IMR-90 (cell line): ENCODE data around the gene CDK14.

Source experiments
- BHLHE40 ChIP-seq: fragments of 150-350 bp; IDR thresholded peaks from 2 replicates; pipeline ENCODE4 v1.6.1; 2016; ENCODE audit warnings: mild to moderate bottlenecking, low read depth, low read length
- CEBPB ChIP-seq: IDR thresholded peaks from 2 replicates; pipeline ENCODE4 v1.6.1; 2012; ENCODE audit warnings: low read depth, low read length, improper control_type of control experiment
- CTCF ChIP-seq: conservative IDR thresholded peaks from 2 replicates; pipeline ENCODE4 v1.5.1; 2012; ENCODE audit warnings: mild to moderate bottlenecking, low read depth, low read length, improper control_type of control experiment
- ELK1 ChIP-seq: fragments of 150-350 bp; IDR thresholded peaks from 2 replicates; pipeline ENCODE4 v1.6.1; 2016; ENCODE audit warnings: low read depth, mild to moderate bottlenecking, low read length, moderate library complexity, borderline replicate concordance
- MAFK ChIP-seq: IDR thresholded peaks from 2 replicates; pipeline ENCODE4 v1.6.1; 2012; ENCODE audit warnings: low read depth, low read length, improper control_type of control experiment
- NFE2L2 ChIP-seq: fragments of 150-350 bp; IDR thresholded peaks from 2 replicates; pipeline ENCODE4 v1.6.1; 2016; ENCODE audit warnings: low read depth, mild to moderate bottlenecking, low read length
- POLR2A ChIP-seq: IDR thresholded peaks from 2 replicates; pipeline ENCODE4 v1.6.1; 2012; ENCODE audit warnings: mild to moderate bottlenecking, low read depth, low read length
- SMC3 ChIP-seq: fragments of 150-350 bp; IDR thresholded peaks from 2 replicates; pipeline ENCODE4 v1.6.1; 2016; ENCODE audit warnings: low read depth, mild to moderate bottlenecking, antibody characterized with exemption, low read length, moderate library complexity

GRCh38 chr7:90678986-90679385 is 82.9 kb downstream of the CDK14 start:
- TF ChIP-seq SMC3 = no peak
- no peak for TF ChIP-seq POLR2A
- TF ChIP-seq ELK1 = no peak
- no peak for TF ChIP-seq CTCF
- no peak for TF ChIP-seq BHLHE40
- no peak for TF ChIP-seq MAFK
- no peak for TF ChIP-seq CEBPB
- no peak for TF ChIP-seq NFE2L2
